GOT3 (cell line): ENCODE results near the gene LGALS9C.
"Not testable (repeated sequence)": the region's sequence is repeated elsewhere in the genome, so short reads cannot be mapped to it uniquely, and the experiment has no call there.

Experiments used
- DNase-seq: peaks from one replicate; lab custom pipeline; 2025; ENCODE audit warnings: mixed read lengths; lab: John Stamatoyannopoulos, UW

Gene LGALS9C

DNA sequence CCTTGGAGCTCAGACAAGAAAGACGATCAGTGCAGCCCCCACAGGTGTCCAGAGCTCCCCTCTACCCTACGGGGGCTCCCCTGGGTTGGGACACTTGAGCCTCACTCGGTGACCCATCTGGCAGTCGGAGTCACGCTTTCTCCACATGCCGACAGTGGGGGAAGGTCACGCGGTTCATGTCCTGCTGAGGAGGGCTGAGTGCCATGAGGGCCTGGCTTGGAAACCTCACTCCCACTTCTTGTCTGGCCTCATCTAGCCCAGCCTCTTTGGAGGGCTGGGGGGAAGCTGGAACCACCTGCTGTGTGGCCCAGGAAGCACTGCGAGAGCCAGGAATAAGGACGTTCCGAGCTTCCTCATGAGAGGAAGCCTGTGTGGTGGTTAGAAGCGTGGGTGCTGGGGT is 1.8 kb downstream of the LGALS9C start:
- not testable (repeated sequence) for DNase-seq

DNA sequence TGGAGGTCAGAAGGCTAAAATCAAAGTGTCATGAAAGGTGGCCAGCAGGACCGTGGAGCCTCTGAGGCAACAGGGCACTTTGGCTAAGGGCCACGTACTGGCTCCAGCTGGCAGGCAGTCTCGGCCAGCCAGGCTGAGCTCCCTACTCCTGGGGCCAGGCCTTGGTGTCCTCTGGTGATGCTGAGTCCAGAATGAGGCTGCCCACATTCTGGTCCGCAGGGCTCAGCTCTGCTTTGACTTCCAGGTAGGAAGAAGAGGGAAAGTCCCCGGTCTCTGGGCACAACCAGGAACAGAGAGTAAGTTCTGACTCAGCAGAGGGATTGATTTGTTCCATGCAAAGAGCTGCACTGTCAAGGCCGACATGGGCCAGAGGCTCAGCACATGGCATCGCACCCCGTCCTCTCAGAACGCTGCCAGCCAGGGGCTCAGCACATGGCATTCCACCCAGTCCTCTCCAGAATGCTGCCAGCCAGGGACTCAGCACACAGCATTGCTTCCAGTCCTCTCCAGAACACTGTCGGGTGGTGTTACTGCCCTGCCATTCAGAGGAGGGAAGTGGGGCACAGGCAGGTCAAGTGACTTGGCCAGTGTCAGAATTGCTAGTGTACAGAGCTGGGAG is 2.5 kb downstream of the LGALS9C start:
- DNase-seq, result not testable (repeated sequence)

DNA sequence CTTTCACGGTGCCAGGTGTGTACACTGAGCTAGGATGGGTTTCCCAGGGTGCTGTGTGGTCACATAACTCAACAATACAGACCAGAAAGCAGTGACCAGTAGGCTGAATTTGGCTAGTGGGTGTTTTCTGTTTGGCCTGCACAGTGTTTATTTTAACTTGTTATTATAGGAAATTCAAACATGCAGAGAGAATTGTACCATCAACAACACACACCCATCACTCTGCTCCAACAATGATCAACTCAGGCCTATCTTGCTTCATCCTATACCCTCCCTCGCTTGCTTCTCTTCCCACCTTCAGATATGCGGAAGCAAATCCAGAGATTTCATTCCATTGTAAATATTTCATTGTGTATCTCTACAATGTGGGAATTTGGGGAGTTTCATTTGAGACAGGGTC is 5.2 kb downstream of the LGALS9C start:
- not testable (repeated sequence) for DNase-seq

DNA sequence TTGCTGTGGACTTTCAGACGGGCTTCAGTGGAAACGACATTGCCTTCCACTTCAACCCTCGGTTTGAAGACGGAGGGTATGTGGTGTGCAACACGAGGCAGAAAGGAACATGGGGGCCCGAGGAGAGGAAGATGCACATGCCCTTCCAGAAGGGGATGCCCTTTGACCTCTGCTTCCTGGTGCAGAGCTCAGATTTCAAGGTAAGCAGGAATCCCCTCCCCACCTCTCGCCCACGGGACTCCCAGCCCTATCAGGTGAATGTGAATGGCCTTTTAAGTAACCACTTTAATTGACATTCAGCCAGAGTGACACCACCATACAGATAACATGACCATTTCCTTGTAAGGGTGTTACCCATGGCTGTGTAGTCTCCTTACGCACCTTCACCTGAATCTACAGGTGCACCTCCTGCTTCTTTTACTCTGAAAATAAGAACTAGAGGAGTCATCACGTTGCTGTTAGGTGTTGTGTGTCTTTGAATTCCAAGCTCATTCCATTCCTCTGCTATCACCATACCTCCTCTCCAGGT is 9.4 kb downstream of the LGALS9C start:
- not testable (repeated sequence) for DNase-seq

DNA sequence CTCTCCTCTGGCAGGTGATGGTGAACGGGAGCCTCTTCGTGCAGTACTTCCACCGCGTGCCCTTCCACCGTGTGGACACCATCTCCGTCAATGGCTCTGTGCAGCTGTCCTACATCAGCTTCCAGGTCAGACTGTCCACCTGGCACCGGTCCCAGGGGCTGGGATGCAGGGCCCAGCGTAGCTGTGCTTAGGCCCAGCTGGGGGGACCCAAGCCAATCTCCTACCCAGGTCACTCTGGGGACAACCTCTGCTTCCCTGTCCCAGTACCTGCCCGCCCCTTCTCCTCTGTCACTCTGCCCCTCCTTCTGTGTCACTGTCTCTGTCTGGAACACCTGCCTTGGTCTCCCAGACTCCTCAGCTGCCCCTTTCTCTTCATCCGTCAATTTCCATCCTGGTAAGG is 11.0 kb downstream of the LGALS9C start:
- DNase-seq, result not testable (repeated sequence)

DNA sequence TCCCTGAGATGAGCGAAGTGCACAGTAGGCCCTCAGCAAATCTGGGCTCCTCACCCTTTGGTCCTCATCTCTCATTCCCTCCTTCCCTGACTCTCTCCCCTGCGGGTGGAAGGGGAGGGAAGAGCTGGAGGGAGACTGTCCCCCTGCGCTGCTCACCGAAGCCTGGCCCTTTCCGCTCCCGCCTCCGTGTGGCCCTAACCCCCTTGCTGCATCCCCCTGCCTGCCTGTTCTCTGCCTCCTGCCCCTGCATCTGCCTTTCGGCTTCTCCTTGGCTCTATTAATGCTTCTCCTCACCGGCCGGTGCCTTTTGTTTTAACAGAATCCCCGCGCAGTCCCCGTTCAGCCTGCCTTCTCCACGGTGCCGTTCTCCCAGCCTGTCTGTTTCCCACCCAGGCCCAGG is 12.0 kb downstream of the LGALS9C start:
- not testable (repeated sequence) for DNase-seq

DNA sequence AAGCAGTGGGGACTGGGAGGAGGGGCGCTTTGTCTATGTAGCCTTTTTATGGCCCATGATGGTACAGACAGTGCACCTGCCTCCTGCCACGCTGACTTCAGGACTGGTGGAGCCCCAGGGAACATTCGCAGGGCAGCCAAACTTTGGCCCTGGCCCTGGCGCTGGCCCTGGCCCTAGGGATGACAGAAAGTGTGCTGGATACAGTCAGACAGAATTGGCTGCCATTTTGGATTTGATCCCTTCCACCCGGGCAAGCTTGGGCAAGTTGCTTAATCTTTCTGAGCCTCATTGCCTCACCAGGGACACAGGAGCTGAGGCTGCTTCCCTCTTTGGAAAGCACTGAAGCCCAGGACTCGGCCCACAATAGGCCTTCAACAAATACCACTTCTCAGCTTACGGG is 13.4 kb downstream of the LGALS9C start:
- DNase-seq, result not testable (repeated sequence)

DNA sequence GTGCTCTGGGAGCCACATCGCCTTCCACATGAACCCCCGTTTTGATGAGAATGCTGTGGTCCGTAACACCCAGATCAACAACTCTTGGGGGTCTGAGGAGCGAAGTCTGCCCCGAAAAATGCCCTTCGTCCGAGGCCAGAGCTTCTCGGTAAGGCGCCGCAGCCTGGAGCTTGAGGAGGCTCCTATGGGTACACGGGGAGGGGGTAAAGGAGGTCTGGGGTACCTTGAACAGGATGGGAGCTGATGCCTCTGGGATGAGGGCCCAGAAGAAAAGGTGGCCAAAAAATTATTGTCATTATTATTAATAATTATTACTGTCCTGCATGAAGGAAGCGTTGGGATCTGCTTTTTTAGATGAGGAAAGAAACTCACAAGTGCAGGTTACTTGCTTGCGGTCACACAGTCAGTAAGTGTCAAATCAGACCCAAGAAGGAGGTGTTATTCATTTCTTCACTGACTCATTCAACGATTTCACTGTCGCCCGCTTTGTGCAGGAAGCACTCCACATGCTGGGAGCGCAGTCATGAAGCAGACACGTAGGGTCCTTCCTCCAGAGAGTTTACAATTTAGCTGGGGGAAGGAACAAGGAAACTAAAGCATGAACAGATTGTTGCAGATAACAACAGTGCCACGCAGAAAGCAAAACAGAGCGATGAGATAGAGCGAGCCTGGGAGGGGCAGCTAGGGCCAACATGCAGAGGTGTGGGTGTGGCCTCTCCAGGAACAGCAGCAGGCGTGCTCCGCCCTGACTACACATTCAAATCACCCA is 16.3 kb downstream of the LGALS9C start:
- DNase-seq, result not testable (repeated sequence)

DNA sequence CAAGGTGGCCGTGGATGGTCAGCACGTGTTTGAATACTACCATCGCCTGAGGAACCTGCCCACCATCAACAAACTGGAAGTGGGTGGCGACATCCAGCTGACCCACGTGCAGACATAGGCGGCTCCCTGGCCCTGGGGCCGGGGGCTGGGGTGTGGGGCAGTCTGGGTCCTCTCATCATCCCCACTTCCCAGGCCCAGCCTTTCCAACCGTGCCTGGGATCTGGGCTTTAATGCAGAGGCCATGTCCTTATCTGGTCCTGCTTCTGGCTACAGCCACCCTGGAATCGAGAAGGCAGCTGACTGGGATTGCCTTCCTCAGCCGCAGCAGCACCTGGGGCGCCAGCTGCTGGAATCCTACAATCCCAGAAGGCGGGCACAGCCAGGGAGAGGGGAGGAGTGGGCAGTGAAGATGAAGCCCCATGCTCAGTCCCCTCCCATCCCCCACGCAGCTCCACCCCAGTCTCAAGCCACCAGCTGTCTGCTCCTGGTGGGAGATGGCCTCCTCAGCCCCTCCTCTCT is 17.7 kb downstream of the LGALS9C start:
- not testable (repeated sequence) for DNase-seq

DNA sequence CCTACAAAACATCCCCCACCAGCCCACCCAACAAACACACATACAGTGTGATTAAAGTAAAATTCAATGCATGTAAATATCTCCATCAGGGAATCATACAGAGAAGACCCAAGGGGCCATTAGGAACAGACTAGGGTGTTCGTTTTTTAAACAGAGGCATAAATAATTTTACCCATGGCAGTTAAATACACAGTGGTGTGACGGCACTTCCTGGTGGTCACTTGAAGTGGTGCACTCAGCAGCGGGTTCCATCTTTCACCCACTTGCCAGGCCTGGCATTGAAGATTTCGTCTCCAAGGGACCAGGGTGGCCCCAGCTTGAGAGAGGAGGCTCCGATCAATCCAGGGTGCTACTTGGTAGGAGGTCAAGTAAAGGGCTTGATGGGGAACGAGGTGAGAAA is 20.5 kb downstream of the LGALS9C start:
- not testable (repeated sequence) for DNase-seq

DNA sequence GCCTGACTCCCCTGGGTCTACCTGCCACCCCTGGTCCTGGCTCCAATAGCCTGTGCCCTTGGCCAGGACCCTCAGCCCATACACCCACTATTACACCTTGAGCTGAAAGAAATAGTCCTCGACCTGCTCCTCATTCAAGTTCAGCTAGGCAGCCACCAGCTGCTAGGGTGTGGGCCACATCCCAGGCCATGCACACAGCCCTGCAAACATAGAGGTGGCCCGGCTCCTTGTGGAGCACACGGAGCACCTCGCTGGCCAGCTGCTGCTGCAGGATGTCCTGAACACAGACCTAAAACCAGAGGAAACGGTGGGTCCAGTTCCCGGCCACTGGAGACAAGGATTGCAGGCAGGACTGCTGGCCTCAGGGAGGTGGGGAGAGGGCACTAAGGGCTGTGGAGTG is 22.5 kb downstream of the LGALS9C start:
- not testable (repeated sequence) for DNase-seq

DNA sequence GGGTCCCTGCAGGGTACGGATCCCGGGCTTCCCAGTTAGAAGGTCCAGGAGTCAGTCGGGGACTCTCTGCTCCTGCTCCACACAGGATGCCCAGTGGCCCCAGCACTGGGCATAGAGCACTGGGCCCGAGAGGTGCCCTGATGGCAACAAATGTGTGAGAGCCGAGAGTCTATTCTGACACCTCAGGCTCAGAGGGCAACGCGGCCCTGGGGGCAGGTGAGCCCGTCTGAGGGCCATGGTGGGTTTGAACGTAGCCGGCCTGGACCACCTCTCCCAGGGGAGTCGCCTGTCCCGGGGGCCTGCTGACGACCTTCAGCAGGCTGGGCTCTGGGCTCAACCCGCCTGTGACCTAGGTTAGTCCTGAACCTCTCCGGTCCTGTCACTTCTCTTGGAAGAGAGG is 23.2 kb downstream of the LGALS9C start:
- DNase-seq, result not testable (repeated sequence)

DNA sequence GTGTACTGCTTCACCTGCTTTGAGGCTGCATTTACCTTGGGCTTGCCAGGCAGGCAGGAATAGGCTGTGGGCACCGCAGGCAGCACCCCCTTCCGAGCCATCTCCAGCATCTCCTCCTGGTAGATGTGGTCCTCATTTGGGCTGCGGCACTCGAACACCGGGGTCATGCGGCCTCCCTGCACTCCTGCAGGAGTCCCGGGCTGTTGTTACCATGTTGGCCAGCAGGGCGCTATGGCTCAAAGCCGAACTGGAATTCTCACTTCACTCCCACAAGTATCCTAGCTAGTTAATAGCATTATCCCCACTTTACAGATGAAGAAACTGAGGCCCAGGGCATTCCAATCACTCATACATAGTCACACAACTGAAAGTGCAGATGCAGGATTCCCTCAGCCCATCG is 23.7 kb downstream of the LGALS9C start:
- not testable (repeated sequence) for DNase-seq

DNA sequence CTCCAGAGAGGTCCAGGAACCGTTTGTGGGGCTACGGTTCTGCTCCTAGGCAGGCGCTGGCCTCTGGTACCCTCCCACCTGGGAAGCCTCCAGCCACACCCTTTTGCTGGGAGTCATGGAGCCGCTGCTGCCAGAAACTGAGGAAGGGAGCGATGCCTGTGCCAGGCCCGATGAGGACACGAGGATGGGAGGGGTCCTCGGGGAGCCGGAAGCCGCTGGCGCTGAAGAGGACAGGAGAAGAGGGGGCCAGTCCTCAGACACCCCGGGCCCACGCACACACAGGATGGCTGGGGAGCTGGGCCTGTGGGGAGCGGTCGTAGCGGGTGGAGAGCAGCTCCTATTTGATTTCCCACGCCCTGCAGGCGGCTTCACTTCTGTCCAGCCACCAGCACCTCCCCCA is 24.2 kb downstream of the LGALS9C start:
- DNase-seq, result not testable (repeated sequence)

DNA sequence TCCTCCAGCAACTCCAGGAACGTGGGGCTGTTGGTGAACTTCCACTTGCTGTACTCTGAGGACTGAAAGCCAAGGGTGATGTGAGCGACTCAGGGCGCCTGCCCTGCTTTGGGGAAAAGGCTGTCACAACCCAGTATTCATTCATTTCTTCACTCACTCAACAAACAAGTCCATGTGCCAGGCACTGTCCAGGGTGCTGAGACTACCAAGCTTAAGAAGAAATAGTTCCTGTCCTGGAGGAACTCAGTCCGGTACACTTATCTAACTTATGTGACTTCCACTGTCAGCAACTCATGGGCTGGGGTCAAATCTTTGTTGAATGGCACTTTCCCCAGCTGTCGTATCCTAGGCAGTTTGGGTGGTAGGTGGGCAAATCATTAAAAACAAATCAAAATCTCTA is 26.6 kb downstream of the LGALS9C start:
- DNase-seq, result not testable (repeated sequence)

DNA sequence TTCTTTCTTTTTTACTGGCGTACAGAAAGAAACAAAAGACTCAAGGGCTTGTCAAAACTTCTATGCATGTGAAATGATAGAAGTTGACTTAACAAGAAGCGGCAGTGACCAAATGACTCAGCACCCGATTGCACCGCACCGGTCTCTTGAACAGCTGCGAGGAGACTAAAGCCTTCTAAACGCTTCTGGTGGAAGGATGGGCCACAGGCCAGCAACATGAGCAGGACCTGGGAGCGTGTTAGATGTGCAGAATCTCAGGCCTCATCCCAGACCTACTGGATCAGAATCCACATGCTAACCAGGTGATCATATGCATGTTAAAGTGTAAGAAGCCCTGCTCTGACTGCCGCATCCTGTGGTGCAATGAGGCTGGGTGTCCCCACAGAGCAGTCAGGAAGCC is 31.1 kb downstream of the LGALS9C start:
- not testable (repeated sequence) for DNase-seq

DNA sequence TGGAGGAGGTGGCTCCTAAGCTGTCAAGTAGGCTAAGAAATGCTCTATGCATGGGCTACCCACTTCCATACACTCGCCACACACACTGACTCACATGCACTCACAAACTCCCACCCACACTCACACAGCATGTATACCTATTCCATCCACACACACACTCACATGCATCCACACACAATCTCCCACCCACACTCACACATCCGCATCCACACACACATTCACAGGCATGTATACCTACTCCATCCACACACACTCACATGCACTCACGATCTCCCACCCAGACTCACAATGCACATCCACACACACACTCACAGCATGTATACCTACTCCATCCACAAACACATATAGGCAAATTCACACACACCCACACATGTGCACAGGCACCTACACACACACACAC is 32.1 kb downstream of the LGALS9C start:
- not testable (repeated sequence) for DNase-seq

DNA sequence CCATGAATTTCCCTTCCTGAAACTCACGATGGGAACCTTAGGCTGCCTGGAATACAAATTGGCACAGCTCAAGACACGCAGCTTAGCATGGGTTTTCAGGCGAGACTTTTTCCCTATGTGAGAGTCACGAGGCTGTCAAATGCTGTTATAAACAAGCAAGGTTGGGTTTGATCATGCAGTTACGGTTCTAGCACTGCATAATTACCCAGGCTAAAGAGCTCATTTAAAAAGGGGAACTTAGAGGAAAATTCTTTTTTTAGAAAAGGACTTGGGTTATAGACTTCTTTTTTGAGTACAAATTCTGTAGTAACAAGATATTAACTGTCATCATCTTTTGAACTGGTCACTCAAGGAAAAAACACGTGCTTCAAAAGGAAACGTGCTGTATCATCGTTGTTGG is 44.5 kb downstream of the LGALS9C start:
- DNase-seq, result not testable (repeated sequence)

DNA sequence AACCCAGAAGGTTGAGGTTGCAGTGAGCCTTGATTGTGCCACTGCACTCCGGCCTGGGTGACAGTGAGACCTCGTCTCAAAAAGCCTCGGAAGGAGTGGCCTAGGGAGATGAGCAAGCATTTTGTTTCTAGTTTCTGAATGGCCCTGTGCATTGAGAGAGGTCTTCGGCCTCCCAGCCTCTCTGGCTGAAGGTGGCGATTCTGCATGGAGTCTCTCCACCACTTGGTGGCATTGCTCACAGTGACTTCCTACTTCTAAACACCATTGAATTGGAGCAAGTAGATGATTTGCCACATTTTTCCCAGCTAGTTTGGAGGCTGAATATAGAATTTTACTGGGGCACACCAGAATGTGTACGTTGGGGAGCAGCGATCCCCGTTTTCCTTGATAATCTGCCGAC is 48.4 kb downstream of the LGALS9C start:
- not testable (repeated sequence) for DNase-seq

DNA sequence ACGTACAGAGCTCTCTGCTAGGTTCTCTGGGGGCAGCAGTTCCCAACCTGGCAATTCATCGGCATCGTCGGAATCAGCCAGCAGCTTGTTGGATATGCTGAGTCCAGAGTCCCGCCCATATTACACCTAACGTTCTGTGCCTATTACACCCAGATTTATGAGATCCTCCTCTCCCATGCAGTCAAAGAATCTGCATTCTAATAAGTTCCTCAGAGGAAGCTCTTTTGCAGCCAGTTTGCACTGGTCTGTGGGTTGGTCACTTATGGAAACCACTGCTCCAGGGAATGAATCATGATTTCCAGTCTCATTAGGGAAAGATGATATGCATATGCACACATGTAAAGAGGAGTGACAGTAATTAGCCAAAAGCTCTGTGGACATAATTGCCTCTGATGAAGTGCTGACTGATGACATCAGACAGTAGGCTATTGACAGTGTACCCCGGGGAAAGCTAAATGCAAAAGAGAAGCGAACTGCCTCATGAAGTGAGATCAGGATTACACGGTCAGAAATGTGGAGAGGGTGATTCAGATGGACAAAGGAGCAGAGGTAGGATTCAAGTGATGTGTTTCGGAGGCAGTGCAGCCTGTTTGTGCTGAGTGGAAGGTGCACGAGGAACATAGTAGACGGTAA is 49.7 kb downstream of the LGALS9C start:
- DNase-seq, result not testable (repeated sequence)

DNA sequence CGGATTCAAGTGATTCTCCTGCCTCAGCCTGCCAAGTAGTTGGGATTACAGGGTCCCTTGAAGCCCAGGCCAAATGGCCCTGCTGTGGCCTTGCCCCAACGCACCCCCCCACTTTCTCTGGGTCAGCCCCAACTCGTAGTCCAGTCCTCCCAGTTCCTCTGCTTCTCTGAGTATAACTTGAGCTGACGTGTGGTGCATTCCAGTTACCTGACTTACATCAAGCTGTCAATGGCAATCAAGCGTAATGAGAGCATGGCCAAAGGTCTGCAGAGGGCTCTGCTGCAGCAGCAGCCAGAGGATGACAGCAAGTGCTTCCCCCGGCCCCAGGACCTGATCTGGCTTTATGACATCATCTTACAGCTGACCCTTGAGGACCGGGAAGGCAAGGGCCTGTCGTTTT is 50.8 kb downstream of the LGALS9C start:
- not testable (repeated sequence) for DNase-seq

DNA sequence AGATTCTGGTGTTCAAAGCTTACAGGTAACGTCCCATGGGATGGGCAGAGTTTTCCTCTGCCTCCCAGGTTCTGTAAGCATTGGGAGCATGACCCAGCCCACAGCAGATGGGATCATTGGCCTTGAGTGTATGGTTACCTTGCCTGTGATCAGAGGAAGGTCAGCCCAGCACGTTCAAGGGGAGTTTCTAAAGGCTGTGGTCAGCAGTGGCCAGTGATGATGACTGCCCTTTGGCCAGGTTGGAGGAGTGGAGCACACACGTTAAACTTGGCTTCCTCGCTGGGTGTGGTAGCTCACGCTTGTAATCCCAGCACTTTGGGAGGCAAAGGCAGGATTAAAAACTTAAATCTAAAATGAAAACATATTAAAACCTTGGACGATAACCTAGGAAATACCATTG is 51.8 kb downstream of the LGALS9C start:
- not testable (repeated sequence) for DNase-seq
